ENCODE data around the gene EFCAB12.

- TF ChIP-seq EZH2phosphoT487 (IDR thresholded peaks at IDR 0.05; ENCODE audit: insufficient read depth, low read depth) (no peak), EZH2 (IDR thresholded peaks at IDR 0.05; ENCODE audit: insufficient read depth, poor library complexity, severe bottlenecking) (no peak)
Measured at GRCh38 chr3:129424185-129424841, 4.1 kb downstream of the EFCAB12 start.
